HG03520 (cell line): ENCODE results near the gene RALGPS1.

Source experiments
- ATAC-seq: cut with Tn5 transposase; IDR thresholded peaks from one replicate; pipeline ENCODE4 v1.9.1; 2021; ENCODE audit warnings: mild to moderate bottlenecking, moderate library complexity; ENCODE audit not compliant: unreplicated experiment

Gene RALGPS1

DNA sequence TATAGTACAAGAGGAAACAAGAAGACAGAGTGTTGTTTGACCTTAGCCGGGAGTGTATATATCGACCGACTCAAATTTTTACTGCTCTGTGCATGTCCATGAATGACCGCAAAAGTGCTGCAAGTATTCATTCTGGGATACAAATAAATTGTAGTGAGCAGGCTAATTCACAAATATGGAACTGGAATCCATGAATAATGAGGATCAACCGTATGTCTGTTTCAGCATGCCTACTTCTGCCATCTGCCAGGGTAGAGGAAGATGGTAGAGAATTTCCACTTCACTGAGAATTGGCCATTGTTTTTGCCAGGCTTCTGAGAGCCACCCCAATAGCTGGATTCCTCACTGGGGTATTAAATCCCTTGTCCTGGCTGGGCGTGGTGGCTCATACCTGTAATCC, 8.5 kb upstream of the RALGPS1 start:
- ATAC-seq: no peak

DNA sequence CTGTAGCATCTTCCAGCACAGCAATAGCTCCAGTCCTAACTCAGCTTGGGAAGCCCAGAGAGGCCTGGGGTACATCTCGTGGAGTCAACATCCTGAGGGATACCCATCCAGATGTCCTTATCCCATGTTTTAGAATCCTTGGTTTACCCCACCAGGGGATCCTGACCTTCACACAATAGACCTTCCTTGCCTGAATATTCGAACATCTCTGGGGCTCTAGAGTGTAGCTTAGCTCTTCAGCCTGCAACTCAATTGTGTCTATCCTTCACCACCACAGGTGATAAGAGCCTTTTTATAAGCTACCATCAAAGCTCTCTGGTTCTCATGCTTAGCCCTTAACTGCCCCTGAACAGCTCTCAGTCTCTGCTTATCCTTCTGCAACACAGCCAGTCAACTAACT, 7.5 kb upstream of the RALGPS1 start:
- no peak for ATAC-seq

DNA sequence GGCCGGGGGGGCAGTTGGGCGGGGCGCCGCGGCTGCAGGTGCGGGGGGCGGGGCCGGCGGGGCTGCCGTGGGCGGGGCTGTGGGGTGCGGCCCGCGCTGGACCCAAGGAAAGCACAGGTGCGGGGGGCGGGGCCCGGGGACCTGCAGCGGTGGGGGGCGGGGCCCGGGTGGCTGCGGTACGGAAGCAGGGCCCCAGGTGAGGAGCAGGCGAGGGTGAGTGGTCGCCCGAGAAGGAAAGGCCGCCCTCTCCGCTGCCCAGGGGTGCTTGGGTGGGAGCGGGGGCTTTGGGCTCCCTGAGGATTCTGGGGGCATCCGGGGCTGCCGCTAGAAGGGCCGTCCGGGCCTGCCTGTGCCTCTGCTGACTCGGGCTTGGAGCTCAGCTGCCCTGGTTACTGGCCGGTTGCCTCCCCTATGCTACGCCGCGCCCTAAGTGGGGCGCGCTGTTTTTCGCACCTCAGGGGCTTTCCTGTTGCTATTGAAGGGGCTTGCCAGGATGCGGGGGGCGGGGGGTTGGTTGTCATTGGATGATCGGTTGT, 767 bp downstream of the RALGPS1 start:
- ATAC-seq: no peak

DNA sequence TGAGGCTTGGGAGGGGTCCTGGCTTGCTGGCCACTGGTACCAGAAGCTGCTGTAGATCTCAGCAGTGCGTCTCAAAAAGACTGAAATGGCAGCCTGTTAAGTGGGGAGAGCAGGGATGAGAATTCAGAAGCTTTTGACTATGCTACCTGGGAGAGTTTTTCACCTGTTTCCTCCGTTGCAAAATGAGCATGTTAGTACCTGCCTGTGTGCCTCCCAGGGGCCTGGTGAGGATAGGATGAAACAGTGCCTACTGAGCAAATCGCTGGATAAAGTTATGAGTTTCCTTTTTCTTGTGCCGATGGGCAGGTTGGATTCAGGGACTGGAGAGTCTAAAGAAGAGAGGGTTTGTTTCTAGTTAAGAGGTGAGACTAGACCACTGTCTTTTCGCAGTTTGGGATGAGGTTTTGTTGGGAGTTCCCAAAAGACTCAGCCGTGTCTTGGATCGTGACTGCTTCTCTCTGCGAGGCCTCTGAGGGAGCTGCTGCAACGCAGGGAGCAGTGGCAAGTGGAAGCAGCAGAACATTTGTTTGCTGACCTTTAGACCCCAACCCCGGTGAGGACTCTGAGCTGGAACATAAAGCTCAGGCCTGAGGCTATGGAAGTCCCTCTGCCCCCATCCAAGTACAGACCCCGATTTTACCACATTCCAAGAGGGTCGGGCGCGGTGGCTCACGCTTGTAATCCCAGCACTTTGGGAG, 1.4 kb downstream of the RALGPS1 start:
- no peak for ATAC-seq

DNA sequence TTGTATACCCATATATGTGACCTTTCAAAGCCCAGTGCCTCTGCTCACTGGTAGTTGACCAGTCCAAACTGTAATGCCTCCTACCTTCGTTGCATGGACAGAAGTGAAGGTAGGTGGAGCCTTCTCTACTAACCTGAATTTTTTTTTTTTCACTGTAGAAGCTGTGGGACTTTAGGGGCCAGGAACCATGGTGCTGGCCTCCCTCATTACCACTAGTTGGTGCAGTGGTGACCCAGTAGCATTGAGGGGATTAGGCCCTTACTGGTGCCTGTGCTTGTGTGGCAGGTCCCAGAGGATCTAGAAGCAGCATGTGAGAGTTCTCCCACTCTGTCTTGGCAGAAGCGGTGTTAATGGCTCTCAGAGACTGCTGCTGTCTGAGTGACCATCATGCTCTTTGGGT, 2.3 kb downstream of the RALGPS1 start:
- no peak for ATAC-seq

DNA sequence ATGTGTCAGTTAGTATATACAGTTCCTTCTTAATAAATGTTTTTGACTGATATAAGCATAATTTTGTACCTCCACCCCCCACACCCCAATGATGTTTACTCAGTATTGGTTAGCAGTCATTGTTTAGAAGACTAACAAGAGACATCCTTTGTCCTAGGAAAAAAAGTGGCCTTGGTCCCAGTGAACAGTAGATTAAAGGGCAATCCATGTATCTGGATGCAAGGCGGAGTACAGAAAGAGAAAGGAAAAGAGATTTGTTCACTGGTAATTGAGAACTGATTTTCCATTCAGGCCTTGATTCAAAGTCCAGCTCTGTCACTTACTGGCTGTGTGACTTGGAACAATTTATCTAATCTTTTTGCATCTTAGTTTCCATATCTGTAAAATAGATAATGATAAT, 4.6 kb downstream of the RALGPS1 start:
- ATAC-seq: no peak

DNA sequence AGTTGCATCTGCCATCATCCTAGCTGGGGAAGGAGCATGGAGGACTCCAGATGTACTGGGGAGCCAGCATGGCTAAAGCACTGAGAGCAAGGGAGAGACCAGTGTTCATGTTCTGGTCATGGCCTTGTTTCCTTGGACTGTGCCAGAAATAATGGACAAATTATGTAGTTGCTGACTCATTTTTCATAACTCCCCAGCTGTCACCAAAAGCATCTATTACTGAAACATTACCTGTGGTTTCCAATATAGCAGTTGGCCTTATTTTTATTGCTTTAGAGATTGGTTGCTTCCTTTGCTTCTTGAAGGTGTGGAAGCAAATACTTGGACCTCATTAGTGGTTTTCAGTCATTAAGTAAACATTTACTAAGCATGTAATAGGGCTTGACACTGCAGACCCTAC, 11.3 kb downstream of the RALGPS1 start:
- ATAC-seq: no peak

DNA sequence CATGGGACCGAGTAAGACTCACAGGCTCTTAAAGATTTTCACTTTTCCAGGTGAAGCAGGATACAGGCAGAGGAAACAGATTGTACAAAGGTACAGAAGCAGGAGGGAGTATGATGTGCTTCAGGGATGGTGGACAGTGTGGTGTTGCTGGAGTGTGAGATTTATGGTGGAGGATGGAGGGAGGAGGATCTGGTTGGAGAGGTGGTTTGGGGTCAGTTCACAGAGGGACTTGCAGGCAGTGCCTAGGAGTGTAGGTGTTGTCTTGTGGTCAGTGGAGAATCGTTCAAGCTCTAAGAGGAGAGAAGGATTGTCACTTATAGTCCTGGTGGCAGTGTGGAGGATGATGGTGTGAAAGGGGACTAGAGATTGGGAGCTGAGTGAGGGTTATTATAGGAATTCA, 11.8 kb downstream of the RALGPS1 start:
- no peak for ATAC-seq

DNA sequence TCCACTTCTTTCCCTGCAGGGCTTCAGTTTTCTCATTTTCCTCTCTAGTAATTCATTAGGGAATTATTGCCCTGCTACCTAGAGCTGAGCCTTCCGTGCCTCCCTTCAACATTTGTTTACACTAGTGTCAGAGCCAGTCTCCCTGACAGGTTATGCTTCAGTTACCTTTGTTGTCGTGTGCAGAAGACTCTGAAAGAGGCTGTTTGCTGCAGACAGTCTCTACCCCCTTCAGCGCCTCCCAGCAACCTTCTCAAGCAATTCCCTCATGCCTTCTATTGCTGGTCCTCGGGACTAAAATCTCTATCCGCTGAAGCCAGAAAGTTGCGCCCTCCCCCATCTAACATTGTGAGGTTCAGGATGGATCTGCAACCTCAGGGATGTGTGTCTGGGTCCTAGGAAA, 12.8 kb downstream of the RALGPS1 start:
- no peak for ATAC-seq

DNA sequence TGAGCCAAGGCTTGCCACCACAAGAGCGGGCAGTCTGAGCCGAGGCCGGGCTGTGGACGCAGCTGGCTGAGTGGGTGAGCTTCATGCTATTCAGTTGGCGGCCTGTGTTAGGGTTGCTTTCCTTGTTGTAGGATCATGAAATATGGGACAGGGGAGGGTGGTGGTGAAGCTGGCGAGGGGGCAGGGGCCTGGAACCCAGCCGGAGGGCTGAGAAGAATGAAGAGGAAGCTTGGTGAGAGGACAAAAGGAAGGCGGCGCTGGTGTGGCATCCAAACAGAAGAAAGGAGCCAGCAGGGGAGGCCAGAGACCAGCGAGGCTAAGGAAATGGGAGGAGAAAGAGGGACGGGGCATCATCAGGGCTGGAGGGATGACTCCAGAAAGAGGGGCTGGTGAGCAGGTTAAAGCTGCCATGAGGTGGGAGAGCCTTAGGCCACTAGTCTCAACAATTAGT, 18.3 kb downstream of the RALGPS1 start:
- ATAC-seq: no peak

DNA sequence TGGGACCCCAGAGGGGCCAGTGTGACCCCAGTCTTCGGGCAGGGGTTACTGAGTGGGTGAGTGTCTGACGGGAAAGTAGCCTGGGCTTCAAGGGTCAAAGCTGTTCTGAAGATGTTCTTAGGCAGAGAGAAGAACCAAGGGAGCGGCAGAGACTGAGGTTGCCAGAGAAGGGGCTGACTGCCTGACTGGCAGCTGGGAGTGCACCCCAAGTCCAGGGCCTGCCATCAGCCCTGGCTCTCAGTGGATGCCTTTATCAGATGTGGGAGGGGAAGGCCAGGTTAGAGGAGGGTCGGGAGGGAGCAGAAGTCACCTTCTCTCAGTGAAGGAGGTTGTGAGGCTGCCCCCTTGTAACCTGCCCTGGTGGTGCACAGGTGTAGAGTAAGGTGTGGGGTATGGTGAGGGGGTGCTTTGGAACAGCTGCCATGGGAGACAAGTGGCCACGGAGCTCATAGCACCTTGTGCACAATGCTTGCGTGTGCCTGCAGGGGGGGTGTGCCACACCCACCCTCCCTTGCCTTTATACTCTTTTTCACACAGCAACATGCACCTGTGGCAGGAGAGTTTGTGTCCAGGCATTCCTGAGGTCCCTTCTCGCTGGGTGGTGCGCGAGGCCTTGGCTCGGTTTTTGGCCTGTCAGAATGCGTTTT, 18.9 kb downstream of the RALGPS1 start:
- ATAC-seq: no peak

DNA sequence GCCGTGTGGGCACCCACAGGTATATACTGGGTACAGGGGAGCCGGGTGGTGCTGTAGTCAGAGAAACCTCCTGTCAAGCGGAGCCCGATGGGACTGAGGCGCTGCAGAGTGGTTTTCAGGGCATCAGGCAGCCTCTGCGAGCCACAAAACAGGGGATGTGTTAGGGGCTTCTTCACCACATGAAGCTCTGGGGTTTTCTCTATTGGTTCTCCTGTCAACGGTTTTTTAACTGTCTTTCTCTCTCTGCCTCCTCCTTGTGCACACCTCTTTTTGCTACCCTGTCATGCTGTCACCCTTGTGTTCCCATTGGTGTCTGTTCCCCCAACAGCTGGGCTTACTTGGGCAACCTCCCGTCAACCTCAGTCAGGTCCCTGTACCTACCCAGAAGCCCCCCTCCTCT, 19.9 kb downstream of the RALGPS1 start:
- ATAC-seq: no peak

DNA sequence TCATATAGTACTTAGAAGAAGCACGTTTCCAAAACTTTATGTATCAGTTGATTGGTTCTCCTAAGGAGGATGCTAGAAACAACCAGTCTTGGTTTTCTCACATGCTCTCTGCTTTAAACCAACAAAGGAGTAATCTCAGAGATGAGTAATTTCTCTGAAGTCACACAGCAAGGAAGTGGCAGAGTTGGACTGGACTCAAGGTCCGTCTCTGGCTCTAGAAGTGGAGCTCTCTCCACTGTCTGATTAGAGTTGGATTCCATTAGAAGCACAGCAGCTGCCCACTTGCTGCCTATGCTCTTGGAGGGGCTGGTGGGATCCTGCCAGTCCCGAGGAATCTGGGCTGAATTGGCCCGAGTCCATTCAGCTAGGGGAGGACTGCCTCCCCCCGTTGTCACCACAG, 21.0 kb downstream of the RALGPS1 start:
- ATAC-seq: no peak

DNA sequence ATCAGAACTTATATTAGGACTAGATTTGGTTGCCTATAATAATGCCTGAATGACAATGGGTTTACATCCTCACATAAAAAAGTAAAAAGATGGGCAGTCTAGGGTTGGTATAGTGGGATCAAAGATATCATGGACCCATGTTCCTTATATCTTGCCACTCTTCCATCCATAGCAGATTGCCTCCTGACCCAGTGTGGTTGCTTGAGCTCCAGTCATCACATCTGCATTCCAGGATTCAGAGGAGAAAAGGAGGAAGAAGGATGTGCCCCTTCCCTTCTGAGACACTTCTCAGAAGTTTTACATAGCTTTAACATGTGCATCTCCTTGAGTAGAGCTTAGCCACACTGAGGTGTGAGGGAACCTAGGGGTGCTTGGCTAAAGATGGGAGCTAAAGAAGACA, 22.9 kb downstream of the RALGPS1 start:
- ATAC-seq: no peak

DNA sequence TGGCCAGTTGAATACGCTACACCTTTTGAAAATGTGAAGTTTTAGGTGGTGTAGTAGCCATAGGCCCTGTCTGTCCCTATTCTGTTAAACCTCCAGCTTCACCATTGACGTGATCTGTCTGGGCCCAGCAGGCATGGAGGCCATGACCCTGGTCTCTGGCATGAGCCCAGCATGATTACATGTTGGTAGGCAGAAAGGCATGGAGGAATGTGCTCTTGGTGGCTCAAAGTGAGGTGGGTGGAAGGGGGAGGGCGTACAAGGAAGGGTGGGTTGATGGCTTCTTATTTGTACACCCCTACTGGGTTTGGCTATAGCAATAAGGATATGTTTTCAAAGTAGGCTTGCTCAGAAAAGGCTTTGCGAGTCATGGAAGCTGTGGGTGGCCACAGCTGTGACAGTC, 23.7 kb downstream of the RALGPS1 start:
- no peak for ATAC-seq

DNA sequence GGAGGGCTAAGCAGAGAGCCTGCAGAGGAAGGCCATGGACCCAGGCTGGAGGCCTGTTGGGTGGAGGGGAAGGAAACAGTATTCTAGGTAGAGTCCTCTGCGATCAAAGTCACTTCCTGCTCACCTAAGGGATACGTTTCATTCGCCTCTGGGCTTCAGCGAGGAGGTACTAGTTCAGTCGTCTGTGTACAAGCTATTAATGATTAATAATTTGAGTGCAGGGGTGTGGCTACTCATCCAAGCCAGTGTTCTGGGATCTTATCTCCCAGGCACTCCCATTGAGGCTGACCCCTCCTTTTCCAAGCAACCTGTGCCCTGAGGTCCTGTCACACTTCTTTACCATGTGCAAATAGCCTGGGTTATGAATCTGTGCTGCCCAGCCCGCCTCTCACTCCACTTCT, 25.2 kb downstream of the RALGPS1 start:
- no peak for ATAC-seq

DNA sequence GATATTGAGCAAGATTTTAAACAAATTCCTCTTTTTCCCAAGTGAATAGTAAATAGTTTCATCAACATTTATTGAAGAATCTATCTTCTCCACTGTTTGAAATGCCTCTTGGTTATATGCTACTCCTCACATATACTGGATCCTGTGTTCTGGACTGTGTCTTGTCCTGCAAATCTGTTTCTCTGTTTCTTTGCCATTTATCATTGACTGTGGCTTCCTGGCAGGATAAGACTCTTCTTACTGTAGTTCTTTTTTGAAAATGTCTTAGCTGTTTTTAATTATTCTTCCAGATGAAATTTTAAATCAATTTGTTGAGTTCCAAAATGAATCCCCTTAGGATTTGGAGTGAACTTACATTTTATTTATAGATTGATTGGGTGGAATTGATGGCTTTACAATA, 27.8 kb downstream of the RALGPS1 start:
- ATAC-seq: no peak

DNA sequence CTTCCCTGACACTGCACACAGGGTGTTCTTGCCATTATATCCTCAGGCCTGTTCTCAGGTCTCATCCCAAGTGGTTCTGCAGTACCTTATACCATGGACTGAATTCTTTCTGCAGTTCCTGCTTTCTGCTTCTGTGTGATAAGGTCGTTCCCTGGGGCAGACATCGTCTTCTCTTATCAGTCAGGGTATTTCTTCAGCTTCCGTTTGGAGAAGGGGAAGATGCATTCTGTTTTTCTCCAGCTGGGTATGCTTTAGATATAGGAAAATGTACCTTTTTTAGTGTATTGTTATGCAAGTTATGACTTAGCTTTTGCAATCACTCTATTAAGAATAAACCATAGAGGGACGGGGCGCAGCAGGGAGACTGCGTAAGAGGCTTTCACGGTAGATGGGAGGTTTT, 31.1 kb downstream of the RALGPS1 start:
- no peak for ATAC-seq

DNA sequence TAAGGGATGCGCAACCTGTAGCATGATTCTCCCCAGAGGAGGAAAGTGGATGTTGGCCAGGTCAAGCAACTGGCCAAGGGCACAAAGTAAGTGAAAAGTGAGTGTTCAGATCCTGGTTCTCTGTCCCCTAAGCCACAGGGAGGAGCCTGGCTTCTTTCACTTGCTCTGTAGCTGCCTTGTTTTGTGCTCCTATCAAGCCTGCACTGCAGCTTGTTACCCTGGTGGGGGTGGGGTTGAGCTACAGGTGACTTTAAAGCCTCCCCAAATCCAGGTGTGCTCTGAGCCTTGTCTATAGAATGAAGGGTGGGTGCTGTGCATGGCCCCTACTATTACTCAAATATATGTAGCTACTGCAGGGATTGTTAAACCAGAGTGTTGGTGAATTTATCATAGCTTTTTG, 32.9 kb downstream of the RALGPS1 start:
- no peak for ATAC-seq

DNA sequence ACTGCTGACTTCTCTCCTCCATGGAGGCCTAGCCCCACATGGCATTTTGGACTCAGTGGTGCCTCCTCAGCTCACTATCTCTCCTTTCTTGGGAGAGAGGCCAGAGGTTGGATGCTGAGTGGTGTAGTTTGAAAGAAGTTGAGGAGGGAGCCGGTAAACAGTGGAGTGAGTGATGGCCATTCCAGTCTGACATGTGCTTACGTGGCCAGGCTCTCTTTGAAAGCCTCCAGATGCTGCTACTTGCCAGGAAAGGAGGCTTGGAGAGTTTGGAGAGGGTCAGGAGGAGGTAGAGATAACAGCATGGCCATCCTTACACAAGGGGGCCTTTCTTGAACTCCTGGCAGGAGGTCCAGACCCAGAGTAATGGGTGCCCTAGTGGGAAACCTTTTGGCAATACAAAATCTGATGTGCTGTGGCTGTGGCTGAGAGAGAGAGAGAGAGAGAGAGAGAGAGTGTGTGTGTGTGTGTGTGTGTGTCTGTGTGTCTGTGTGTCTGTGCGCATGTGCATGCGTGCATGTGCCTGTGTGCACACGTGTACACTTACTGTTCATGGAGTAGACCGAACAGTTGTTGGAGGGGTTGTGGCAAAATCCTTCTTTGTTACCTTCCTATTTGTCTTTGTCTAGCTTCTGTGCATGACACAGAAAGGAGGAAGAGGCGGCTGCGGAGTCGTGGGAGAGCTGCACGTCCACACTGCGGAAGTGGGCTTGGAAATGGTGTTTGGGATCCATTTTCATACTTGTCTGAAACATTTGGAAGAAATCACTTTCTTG, 37.8 kb downstream of the RALGPS1 start:
- ATAC-seq: no peak

DNA sequence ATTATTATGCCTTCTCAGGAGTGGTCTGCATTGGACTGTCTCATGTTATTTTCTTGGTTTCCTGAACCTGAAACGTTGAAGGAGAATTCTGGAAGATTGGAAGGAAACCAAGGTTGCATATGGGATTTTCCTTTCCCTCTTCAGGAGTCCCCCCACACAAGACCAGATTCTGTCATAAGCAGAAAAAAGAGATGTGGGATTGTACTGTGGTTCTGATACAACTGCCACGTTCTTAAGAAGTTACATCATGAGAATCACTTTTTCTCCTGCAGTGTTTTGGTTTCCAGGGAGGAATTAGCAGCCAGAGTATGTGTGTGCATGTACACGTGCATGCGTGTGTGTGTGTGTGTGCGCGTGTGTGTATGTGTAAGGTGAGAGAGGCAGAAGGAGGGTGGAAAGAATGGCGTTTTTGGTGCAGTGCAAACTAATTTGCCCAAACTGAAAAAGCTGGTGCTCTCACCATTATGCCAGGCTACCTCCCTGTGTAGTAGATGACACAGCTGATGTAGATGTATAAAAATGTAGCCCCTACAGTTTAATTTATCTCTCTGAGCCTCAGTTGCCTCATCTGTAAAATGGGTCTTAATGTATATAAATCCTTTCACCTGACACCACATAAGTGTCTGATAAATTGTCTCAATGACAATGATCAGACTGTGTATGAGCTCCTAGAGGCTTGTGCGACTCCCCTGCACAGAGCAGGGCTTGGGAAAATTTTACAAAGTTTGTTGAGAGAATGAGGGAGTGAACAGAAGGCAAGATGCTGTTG, 38.6 kb downstream of the RALGPS1 start:
- ATAC-seq: no peak
